Upper lobe of right lung (tissue), 1 donor: ENCODE measurements around the gene KLHL33. TPM values are rescaled to one million over a fixed set of nuclear protein-coding genes. Genes with fewer than 3 reads are reported as not detected.

Experiments
- ATAC-seq: fragments of 200-7000 bp; cut with Tn5 transposase; one replicate; pipeline ENCODE4 v1.9.1; 2020; ENCODE audit warnings: mild to moderate bottlenecking, moderate library complexity
- DNase-seq: peaks from one replicate; pipeline ENCODE4 v3.0.0-alpha.2; 2020
- H3K27ac ChIP-seq: fragments of 200-600 bp; one replicate; pipeline ENCODE4 v1.8.0; 2022
- H3K27me3 ChIP-seq: fragments of 200-600 bp; one replicate; pipeline ENCODE4 v1.8.0; 2022; ENCODE audit warnings: mild to moderate bottlenecking
- H3K36me3 ChIP-seq: fragments of 200-600 bp; one replicate; pipeline ENCODE4 v1.8.0; 2022
- H3K4me1 ChIP-seq: fragments of 200-600 bp; one replicate; pipeline ENCODE4 v1.8.0; 2022
- H3K4me3 ChIP-seq: fragments of 200-600 bp; one replicate; pipeline ENCODE4 v1.8.0; 2022; ENCODE audit warnings: mild to moderate bottlenecking
- H3K9me3 ChIP-seq: fragments of 200-600 bp; one replicate; pipeline ENCODE4 v1.8.0; 2022
- CTCF ChIP-seq: fragments of 200-600 bp; IDR thresholded peaks from one replicate; pipeline ENCODE4 v1.8.0; 2022; ENCODE audit warnings: antibody characterized with exemption
- intact Hi-C: fragments of 100-400 bp; cut with DNase I; formaldehyde crosslinking; loops from one replicate; pipeline ENCODE4 v1.11.0; 2022
- total RNA-seq: library from RNA; stranded (reverse); fragmentation: NEBNext Ultra II Directional; extraction: Animal tissue kit (Norgen Biotek cat#: 25700); gene quantifications from one replicate; pipeline ENCODE4 v1.2.1, GENCODE V29; 2021
- donor health status: DM: no; HTN: yes; CAD: no; lungs with severe emphysema.

The KLHL33 gene
- total RNA-seq, 1 donor from 2014 or later: 0.29 TPM

GRCh38 chr14:20383032-20383431 lies 52.9 kb downstream of the KLHL33 start:
- Histone ChIP-seq H3K27ac (no peak overlapping the region), H3K27me3 (no peaks in the 10 kb centered on the region), H3K36me3 (peaks cover 99% of the 10 kb centered on the region), H3K4me1 (no peaks in the 10 kb centered on the region), H3K9me3 (no peaks in the 10 kb centered on the region), H3K4me3 (no peak overlapping the region)
- intact Hi-C loops: no loop called here
- no peak for TF ChIP-seq CTCF
- no peak for ATAC-seq
- DNase-seq: no peak

- Histone ChIP-seq H3K4me3 (no peak overlapping the region), H3K9me3 (no peaks in the 10 kb centered on the region), H3K36me3 (peaks cover 99% of the 10 kb centered on the region), H3K4me1 (no peaks in the 10 kb centered on the region), H3K27ac (no peak overlapping the region), H3K27me3 (no peaks in the 10 kb centered on the region)
- no peak for DNase-seq
- no peak for TF ChIP-seq CTCF
- intact Hi-C loops: no loop called here
- ATAC-seq: no peak
These were observed 53.4 kb downstream of the KLHL33 start for GRCh38 chr14:20382526-20382925.

- Histone ChIP-seq H3K27me3 (no peaks in the 10 kb centered on the region), H3K4me1 (no peaks in the 10 kb centered on the region), H3K9me3 (no peaks in the 10 kb centered on the region), H3K27ac (no peak overlapping the region), H3K4me3 (no peak overlapping the region), H3K36me3 (peaks cover 100% of the 10 kb centered on the region)
- intact Hi-C loops: no loop called here
- ATAC-seq (no peak), DNase-seq (no peak)
- TF ChIP-seq CTCF: no peak
These were observed 54.6 kb downstream of the KLHL33 start for GRCh38 chr14:20381341-20381740.

GRCh38 chr14:20380681-20381080 lies 55.3 kb downstream of the KLHL33 start:
- H3K9me3 ChIP-seq: no peaks in the 10 kb centered on the region
- H3K4me3 ChIP-seq: no peak overlapping the region
- H3K27ac ChIP-seq: no peak overlapping the region
- DNase-seq (no peak), ATAC-seq (no peak)
- intact Hi-C loops: no loop called here
- no peaks in the 10 kb centered on the region for H3K27me3 ChIP-seq
- no peak for TF ChIP-seq CTCF
- peaks cover 100% of the 10 kb centered on the region for H3K36me3 ChIP-seq
- H3K4me1 ChIP-seq: no peaks in the 10 kb centered on the region

GRCh38 chr14:20379743-20380142 lies 56.2 kb downstream of the KLHL33 start:
- H3K36me3 ChIP-seq: peaks cover 100% of the 10 kb centered on the region
- intact Hi-C loops: no loop called here
- DNase-seq: no peak
- no peak for ATAC-seq
- no peaks in the 10 kb centered on the region for H3K27me3 ChIP-seq
- H3K9me3 ChIP-seq: no peaks in the 10 kb centered on the region
- no peak overlapping the region for H3K27ac ChIP-seq
- TF ChIP-seq CTCF: no peak
- H3K4me1 ChIP-seq: no peaks in the 10 kb centered on the region
- H3K4me3 ChIP-seq: no peak overlapping the region

GRCh38 chr14:20377171-20377570 lies 58.8 kb downstream of the KLHL33 start:
- intact Hi-C loops: no loop called here
- no peak for TF ChIP-seq CTCF
- Histone ChIP-seq H3K4me1 (no peaks in the 10 kb centered on the region), H3K27ac (no peak overlapping the region), H3K36me3 (peaks cover 98% of the 10 kb centered on the region), H3K9me3 (no peaks in the 10 kb centered on the region), H3K4me3 (no peak overlapping the region), H3K27me3 (no peaks in the 10 kb centered on the region)
- DNase-seq: no peak
- ATAC-seq: peak; percentile 48
